Muscle layer of duodenum (tissue), 2 donors: ENCODE measurements around the gene CNN3.
A peak's percentile ranks its signal among the peaks of the same experiment; 100 is the strongest.
"Not testable (repeated sequence)": the region's sequence is repeated elsewhere in the genome, so short reads cannot be mapped to it uniquely, and the experiment has no call there.

Experiments
- H3K27ac ChIP-seq: one replicate; pipeline ENCODE4 v1.7.0; 2013; ENCODE audit warnings: mild to moderate bottlenecking, low read length
- H3K27me3 ChIP-seq: one replicate; pipeline ENCODE4 v1.7.0; 2013; ENCODE audit warnings: low read depth, mild to moderate bottlenecking, control low read depth, low read length
- H3K36me3 ChIP-seq, 2 donors: one replicate each; pipeline ENCODE4 v1.7.0; 2013; ENCODE audit warnings: low read length in 2 of 2, control low read depth in 1 of 2, mild to moderate bottlenecking in 1 of 2; ENCODE audit not compliant: insufficient read depth in 2 of 2, control insufficient read depth in 1 of 2
- H3K4me1 ChIP-seq, 2 donors: one replicate each; pipeline ENCODE4 v1.7.0; 2013; ENCODE audit warnings: low read length in 2 of 2, mild to moderate bottlenecking in 2 of 2, control low read depth in 1 of 2, moderate library complexity in 1 of 2; ENCODE audit not compliant: insufficient read depth in 2 of 2, control insufficient read depth in 1 of 2
- H3K4me3 ChIP-seq, 2 donors: one replicate each; pipeline ENCODE4 v1.7.0; 2013; ENCODE audit warnings: low read length in 2 of 2, low read depth in 1 of 2, mild to moderate bottlenecking in 1 of 2
- H3K9me3 ChIP-seq, 2 donors: one replicate each; pipeline ENCODE4 v1.7.0; 2013; ENCODE audit warnings: low read length in 2 of 2, control low read depth in 1 of 2, mild to moderate bottlenecking in 1 of 2; ENCODE audit not compliant: control insufficient read depth in 1 of 2
- donor health status: healthy.

The CNN3 gene

GRCh38 chr1:94947437-94947836 lies 20.5 kb upstream of the CNN3 start:
- Histone ChIP-seq H3K27ac (no peak overlapping the region), H3K4me1 (peaks cover 5 to 7% of the 10 kb centered on the region in 2 donors), H3K9me3 (no peaks in the 10 kb centered on the region), H3K27me3 (no peaks in the 10 kb centered on the region), H3K36me3 (no peaks in the 10 kb centered on the region), H3K4me3 (no peak overlapping the region)

- H3K27me3 ChIP-seq, result no peaks in the 10 kb centered on the region
- H3K4me1 ChIP-seq, result peaks cover 5 to 7% of the 10 kb centered on the region in 2 donors
- H3K36me3 ChIP-seq, result no peaks in the 10 kb centered on the region
- H3K4me3 ChIP-seq, result no peak overlapping the region
- no peaks in the 10 kb centered on the region for H3K9me3 ChIP-seq
- H3K27ac ChIP-seq, result peak overlapping the region; percentile 3
Observed at GRCh38 chr1:94946886-94947285, 20.0 kb upstream of the CNN3 start.

- Histone ChIP-seq H3K27me3 (no peaks in the 10 kb centered on the region), H3K27ac (no peak overlapping the region), H3K9me3 (no peaks in the 10 kb centered on the region), H3K36me3 (no peaks in the 10 kb centered on the region), H3K4me1 (peaks cover 4 to 7% of the 10 kb centered on the region in 2 donors), H3K4me3 (no peak overlapping the region)
Observed at GRCh38 chr1:94942171-94943128, 15.5 kb upstream of the CNN3 start.

- not testable (repeated sequence) for H3K27me3 ChIP-seq, H3K4me3 ChIP-seq, H3K36me3 ChIP-seq, H3K27ac ChIP-seq, H3K4me1 ChIP-seq, H3K9me3 ChIP-seq
Observed at GRCh38 chr1:94941480-94941879, 14.6 kb upstream of the CNN3 start.

GRCh38 chr1:94940738-94941137 lies 13.8 kb upstream of the CNN3 start:
- H3K9me3 ChIP-seq, result no peaks in the 10 kb centered on the region
- H3K27me3 ChIP-seq, result no peaks in the 10 kb centered on the region
- no peak overlapping the region for H3K4me3 ChIP-seq
- no peak overlapping the region for H3K27ac ChIP-seq
- no peaks in the 10 kb centered on the region for H3K36me3 ChIP-seq
- H3K4me1 ChIP-seq, result peaks cover 0 to 10% of the 10 kb centered on the region in 2 donors

GRCh38 chr1:94937820-94938219 lies 10.9 kb upstream of the CNN3 start:
- Histone ChIP-seq H3K27ac (no peak overlapping the region), H3K4me1 (peaks cover 0 to 11% of the 10 kb centered on the region in 2 donors), H3K27me3 (no peaks in the 10 kb centered on the region), H3K4me3 (no peak overlapping the region), H3K36me3 (peaks cover 0 to 10% of the 10 kb centered on the region in 2 donors), H3K9me3 (no peaks in the 10 kb centered on the region)

GRCh38 chr1:94936861-94937620 lies 10.1 kb upstream of the CNN3 start:
- H3K27ac ChIP-seq, result no peak overlapping the region

GRCh38 chr1:94935476-94935875 lies 8.6 kb upstream of the CNN3 start:
- H3K4me3 ChIP-seq, result no peak overlapping the region
- H3K9me3 ChIP-seq, result no peaks in the 10 kb centered on the region
- H3K4me1 ChIP-seq, result peaks cover 4 to 12% of the 10 kb centered on the region in 2 donors
- H3K36me3 ChIP-seq, result peaks cover 0 to 13% of the 10 kb centered on the region in 2 donors
- H3K27ac ChIP-seq, result no peak overlapping the region
- H3K27me3 ChIP-seq, result no peaks in the 10 kb centered on the region

More at GRCh38 chr1:94936861-94937620, 10.1 kb upstream of the CNN3 start:
- peaks cover 0 to 13% of the 10 kb centered on the region in 2 donors for H3K36me3 ChIP-seq
- H3K4me1 ChIP-seq, result peaks cover 0 to 11% of the 10 kb centered on the region in 2 donors
- H3K27me3 ChIP-seq, result no peaks in the 10 kb centered on the region
- no peak overlapping the region for H3K4me3 ChIP-seq
- no peaks in the 10 kb centered on the region for H3K9me3 ChIP-seq

GRCh38 chr1:94935034-94935433 lies 8.1 kb upstream of the CNN3 start:
- H3K4me3 ChIP-seq, result no peak overlapping the region
- peaks cover 0 to 13% of the 10 kb centered on the region in 2 donors for H3K36me3 ChIP-seq
- H3K27ac ChIP-seq, result no peak overlapping the region
- no peaks in the 10 kb centered on the region for H3K9me3 ChIP-seq
- peaks cover 4 to 16% of the 10 kb centered on the region in 2 donors for H3K4me1 ChIP-seq
- no peaks in the 10 kb centered on the region for H3K27me3 ChIP-seq

- Histone ChIP-seq H3K4me3 (no peak overlapping the region), H3K36me3 (peaks cover 0 to 13% of the 10 kb centered on the region in 2 donors), H3K4me1 (peaks cover 4 to 21% of the 10 kb centered on the region in 2 donors), H3K27me3 (no peaks in the 10 kb centered on the region), H3K9me3 (no peaks in the 10 kb centered on the region), H3K27ac (no peak overlapping the region)
Observed at GRCh38 chr1:94934551-94934950, 7.6 kb upstream of the CNN3 start.

GRCh38 chr1:94931254-94931841 lies 4.4 kb upstream of the CNN3 start:
- Histone ChIP-seq H3K9me3 (no peaks in the 10 kb centered on the region), H3K4me1 (peaks cover 4 to 20% of the 10 kb centered on the region in 2 donors), H3K4me3 (no peak overlapping the region), H3K27ac (no peak overlapping the region), H3K36me3 (peaks cover 0 to 18% of the 10 kb centered on the region in 2 donors), H3K27me3 (no peaks in the 10 kb centered on the region)
